H1 (cell line): ENCODE data around the gene ROGDI. TPM values are rescaled to one million over a fixed set of nuclear protein-coding genes. Genes with fewer than 3 reads are reported as not detected.
A peak's percentile ranks its signal among the peaks of the same experiment; 100 is the strongest.

Experiments used
- CTCF ChIA-PET: fragments of 300-600 bp; sonication (Branson Sonifier 250); formaldehyde crosslinking; loops from one replicate; lab custom pipeline; 2021; ENCODE audit not compliant: partially characterized antibody; lab: Charles Lee
- POLR2A ChIA-PET: fragments of 300-600 bp; sonication (Branson Sonifier 250); formaldehyde crosslinking; loops from one replicate; lab custom pipeline; 2021; ENCODE audit warnings: inconsistent platforms; ENCODE audit not compliant: partially characterized antibody; lab: Charles Lee
- DNase-seq, 2 experiments: peaks; one replicate each; pipeline versions ENCODE4 v3.0.0 to v3.0.0-alpha.2; 2010 to 2022; ENCODE audit warnings: low spot score in 2 of 2, low read depth in 1 of 2, mixed read lengths in 1 of 2
- FAIRE-seq: peaks from 2 replicates; lab custom pipeline; 2011; peaks lifted over from hg19 to GRCh38; lab: Jason Lieb, UNC
- H2AFZ ChIP-seq: 2 replicates; pipeline ENCODE4 v1.8.1; 2012; ENCODE audit warnings: low read length, inconsistent platforms
- H2AK5ac ChIP-seq: 2 replicates; pipeline ENCODE4 v1.6.1; 2013; ENCODE audit warnings: low read depth, low read length
- H2BK120ac ChIP-seq: replicated peaks from 2 replicates; pipeline ENCODE3; 2013; ENCODE audit warnings: low read depth, low read length, inconsistent platforms
- H2BK12ac ChIP-seq: 2 replicates; pipeline ENCODE4 v1.6.1; 2013; ENCODE audit warnings: low read depth, low read length
- H2BK15ac ChIP-seq: 2 replicates; pipeline ENCODE4 v1.6.1; 2013; ENCODE audit warnings: low read length
- H2BK20ac ChIP-seq: 2 replicates; pipeline ENCODE4 v1.6.1; 2013; ENCODE audit warnings: low read length
- H2BK5ac ChIP-seq: 2 replicates; pipeline ENCODE4 v1.6.1; 2013; ENCODE audit warnings: low read depth, low read length
- H3K14ac ChIP-seq: 2 replicates; pipeline ENCODE4 v1.6.1; 2013; ENCODE audit warnings: inconsistent platforms; ENCODE audit not compliant: insufficient read length
- H3K18ac ChIP-seq: 2 replicates; pipeline ENCODE4 v1.6.1; 2013; ENCODE audit warnings: low read length; ENCODE audit errors: extremely low read depth
- H3K23ac ChIP-seq: 2 replicates; pipeline ENCODE4 v1.6.1; 2013; ENCODE audit warnings: inconsistent platforms; ENCODE audit not compliant: insufficient read length
- H3K23me2 ChIP-seq: 2 replicates; pipeline ENCODE4 v1.6.1; 2013; ENCODE audit warnings: low read depth, low read length
- H3K27ac ChIP-seq: 2 replicates; pipeline ENCODE4 v1.6.1; 2011; ENCODE audit warnings: low read depth, low read length, inconsistent platforms
- H3K27me3 ChIP-seq, 4 experiments: replicated peaks in 1 of 4; 1 replicate in 1 of 4; 2 replicates in 3 of 4; pipeline versions ENCODE4 v1.6.1 to v1.8.1; 2011 to 2013; ENCODE audit warnings: low read length in 3 of 4, mild to moderate bottlenecking in 3 of 4, inconsistent platforms in 2 of 4, mixed read lengths in 2 of 4, moderate library complexity in 1 of 4; ENCODE audit not compliant: control insufficient read depth in 3 of 4, insufficient read depth in 3 of 4; ENCODE audit errors: extremely low read depth in 1 of 4
- H3K36me3 ChIP-seq, 4 experiments: 2 replicates each; pipeline versions ENCODE4 v1.6.1 to v1.8.1; 2011 to 2013; ENCODE audit warnings: mild to moderate bottlenecking in 4 of 4, low read length in 3 of 4, moderate library complexity in 2 of 4, control low read depth in 1 of 4, inconsistent platforms in 1 of 4; ENCODE audit not compliant: insufficient read depth in 4 of 4, control insufficient read depth in 2 of 4
- H3K4ac ChIP-seq: replicated peaks from 2 replicates; pipeline ENCODE3; 2013; ENCODE audit warnings: low read length, low read depth, mixed read lengths, inconsistent platforms; ENCODE audit not compliant: insufficient read length
- H3K4me1 ChIP-seq, 4 experiments: replicated peaks in 1 of 4; 1 replicate in 1 of 4; 2 replicates in 3 of 4; pipeline versions ENCODE4 v1.6.1 to v1.8.1; 2011 to 2013; ENCODE audit warnings: low read length in 3 of 4, inconsistent platforms in 2 of 4, mixed read lengths in 1 of 4; ENCODE audit not compliant: insufficient read depth in 4 of 4, control insufficient read depth in 3 of 4
- H3K4me2 ChIP-seq, 2 experiments: 2 replicates each; pipeline versions ENCODE4 v1.6.1 to v1.8.1; 2011 to 2013; ENCODE audit warnings: low read depth in 2 of 2, low read length in 2 of 2, control low read depth in 1 of 2, inconsistent platforms in 1 of 2, mild to moderate bottlenecking in 1 of 2; ENCODE audit not compliant: insufficient read depth in 1 of 2
- H3K4me3 ChIP-seq, 4 experiments: fragments of 200-600, 300-600 bp in 1 of 4; sonication (generic), shearing (Covaris generic), sonication (Bioruptor Twin) in 1 of 4; 2 replicates each; pipeline versions ENCODE4 v1.5.1 to v1.8.1; 2011 to 2016; ENCODE audit warnings: low read length in 4 of 4, low read depth in 3 of 4, control low read depth in 2 of 4, inconsistent platforms in 2 of 4, mild to moderate bottlenecking in 2 of 4, mixed read lengths in 1 of 4, moderate library complexity in 1 of 4; ENCODE audit not compliant: insufficient read depth in 2 of 4; ENCODE audit errors: extremely low read depth in 1 of 4
- H3K56ac ChIP-seq: replicated peaks from 2 replicates; pipeline ENCODE3; 2013; ENCODE audit warnings: low read depth, mild to moderate bottlenecking, mixed read lengths, low read length, inconsistent platforms; ENCODE audit not compliant: insufficient read length
- H3K79me1 ChIP-seq: 2 replicates; pipeline ENCODE4 v1.6.1; 2013; ENCODE audit warnings: low read depth, low read length, control low read depth
- H3K79me2 ChIP-seq, 2 experiments: 2 replicates each; pipeline versions ENCODE4 v1.6.1 to v1.8.1; 2012 to 2013; ENCODE audit warnings: low read length in 2 of 2, mild to moderate bottlenecking in 2 of 2, inconsistent platforms in 1 of 2; ENCODE audit not compliant: insufficient read depth in 2 of 2, control insufficient read depth in 1 of 2
- H3K9ac ChIP-seq, 4 experiments: replicated peaks in 1 of 4; 1 replicate in 1 of 4; 2 replicates in 3 of 4; pipeline versions ENCODE4 v1.6.1 to v1.8.1; 2011 to 2013; ENCODE audit warnings: low read depth in 3 of 4, low read length in 3 of 4, control low read depth in 2 of 4, mild to moderate bottlenecking in 2 of 4, moderate library complexity in 2 of 4, inconsistent platforms in 1 of 4; ENCODE audit errors: extremely low read depth in 1 of 4
- H3K9me3 ChIP-seq, 2 experiments: 2 replicates each; pipeline versions ENCODE4 v1.6.1 to v1.8.1; 2012 to 2013; ENCODE audit warnings: mild to moderate bottlenecking in 2 of 2, moderate library complexity in 2 of 2, control low read depth in 1 of 2, inconsistent platforms in 1 of 2, low read depth in 1 of 2, low read length in 1 of 2, mixed read lengths in 1 of 2; ENCODE audit not compliant: insufficient read depth in 2 of 2
- H4K20me1 ChIP-seq, 2 experiments: replicated peaks in 1 of 2; 2 replicates each; pipeline versions ENCODE3 to v1.8.1; 2011 to 2013; ENCODE audit warnings: inconsistent platforms in 2 of 2, low read length in 2 of 2, mild to moderate bottlenecking in 1 of 2; ENCODE audit not compliant: insufficient read depth in 2 of 2, control insufficient read depth in 1 of 2
- H4K5ac ChIP-seq: 2 replicates; pipeline ENCODE4 v1.6.1; 2013; ENCODE audit warnings: low read length, low read depth, mixed read lengths, inconsistent platforms; ENCODE audit not compliant: insufficient read length
- H4K8ac ChIP-seq: 2 replicates; pipeline ENCODE4 v1.8.0; 2013; ENCODE audit warnings: mild to moderate bottlenecking, moderate library complexity, low read length, inconsistent platforms; ENCODE audit not compliant: insufficient read depth; ENCODE audit errors: extremely low read depth
- H4K91ac ChIP-seq: replicated peaks from 2 replicates; pipeline ENCODE3; 2013; ENCODE audit warnings: low read length, mixed read lengths, inconsistent platforms; ENCODE audit not compliant: insufficient read length
- ASH2L ChIP-seq: fragments of 200-600, 300-600 bp; sonication (generic); IDR thresholded peaks from one replicate; pipeline ENCODE4 v1.7.1; 2017; ENCODE audit warnings: low read length
- JUND ChIP-seq: IDR thresholded peaks from 2 replicates; pipeline ENCODE4 v1.6.1; 2011; ENCODE audit warnings: mild to moderate bottlenecking, improper control_type of control experiment, low read length
- MAX ChIP-seq: IDR thresholded peaks from 2 replicates; pipeline ENCODE4 v1.6.1; 2012; ENCODE audit warnings: inconsistent platforms
- PHF8 ChIP-seq: fragments of 200-600 bp; sonication (generic); conservative IDR thresholded peaks from 2 replicates; pipeline ENCODE4 v1.7.1; 2012; ENCODE audit warnings: low read depth, mild to moderate bottlenecking, inconsistent platforms, low read length, moderate library complexity
- POLR2AphosphoS5 ChIP-seq: IDR thresholded peaks from 2 replicates; pipeline ENCODE4 v1.6.1; 2011; ENCODE audit warnings: low read depth, low read length
- SAP30 ChIP-seq: fragments of 300-600 bp; sonication (generic); IDR thresholded peaks from 2 replicates; pipeline ENCODE4 v1.7.1; 2012; ENCODE audit warnings: low read length, moderate library complexity, mild to moderate bottlenecking, inconsistent platforms; ENCODE audit not compliant: insufficient read depth, insufficient replicate concordance
- SIN3A ChIP-seq, 2 experiments: IDR thresholded peaks in 1 of 2; conservative IDR thresholded peaks in 1 of 2; 2 replicates each; pipeline ENCODE4 v1.6.1; 2011 to 2012; ENCODE audit warnings: low read length in 2 of 2, improper control_type of control experiment in 1 of 2, low read depth in 1 of 2, mild to moderate bottlenecking in 1 of 2
- WGBS, 2 experiments: shearing (Covaris generic) in 1 of 2; methylation state at CpG; one replicate each; pipeline versions ENCODE4 v1.1.6 to v1.1.7; 2013 to 2015; ENCODE audit warnings: low lambda C conversion rate in 2 of 2, mixed read lengths in 2 of 2, inconsistent platforms in 1 of 2, low coverage in 1 of 2, missing lambda C conversion rate in 1 of 2; ENCODE audit not compliant: insufficient replicate concordance in 2 of 2, insufficient coverage in 1 of 2, insufficient read length in 1 of 2; ENCODE audit errors: extremely low coverage in 1 of 2, missing lambda C conversion rate in 1 of 2; 5-methylcytosine and 5-hydroxymethylcytosine counted together
- long read RNA-seq, 2 experiments: library from RNA in 1 of 2; library from capped mRNA in 1 of 2; stranded (forward); transcript quantifications; one replicate each; pipeline ENCODE4 v2.0.0, GENCODE V29; 2021; ENCODE audit warnings: inconsistent platforms in 1 of 2
- polyA minus RNA-seq, 3 experiments: library from RNA; depleted of rRNA, polyadenylated mRNA; stranded (reverse); fragments of >200 nt; gene quantifications; 1 replicate in 2 of 3; 2 replicates in 1 of 3; pipeline ENCODE4 v1.2.3, GENCODE V29; 2011
- polyA plus RNA-seq, 7 experiments: library from polyadenylated mRNA; depleted of rRNA in 3 of 7; stranded (reverse) in 5 of 7; unstranded in 2 of 7; fragments of >200 nt in 5 of 7; fragments of 200-250 nt in 2 of 7; gene quantifications; 1 replicate in 5 of 7; 2 replicates in 1 of 7; 4 replicates in 1 of 7; pipeline versions ENCODE4 v1.2.1 to v1.2.3, GENCODE V29; 2011 to 2013; ENCODE audit warnings: missing spikeins in 2 of 7, mixed read lengths in 2 of 7
- total RNA-seq: library from RNA; stranded (reverse); fragmentation: NEBNext Ultra II Directional; extraction: Animal tissue kit (Norgen Biotek cat#: 25700); gene quantifications from 2 replicates; pipeline ENCODE4 v1.2.1, GENCODE V29; 2021

Gene ROGDI, protein sequence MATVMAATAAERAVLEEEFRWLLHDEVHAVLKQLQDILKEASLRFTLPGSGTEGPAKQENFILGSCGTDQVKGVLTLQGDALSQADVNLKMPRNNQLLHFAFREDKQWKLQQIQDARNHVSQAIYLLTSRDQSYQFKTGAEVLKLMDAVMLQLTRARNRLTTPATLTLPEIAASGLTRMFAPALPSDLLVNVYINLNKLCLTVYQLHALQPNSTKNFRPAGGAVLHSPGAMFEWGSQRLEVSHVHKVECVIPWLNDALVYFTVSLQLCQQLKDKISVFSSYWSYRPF
- 27.4 and 29.9 TPM in 2 replicates for total RNA-seq
- 68.4 and 95.2 TPM in 2 replicates for polyA plus RNA-seq (2011; rRNA removed)
- 63.2 TPM for polyA plus RNA-seq (2011; cell fraction: cytosol; rRNA removed)
- polyA plus RNA-seq (2011; cell fraction: nucleus; rRNA removed), result 94.1 TPM
- polyA plus RNA-seq (2012, experiment 1 of 2), result 27.1 to 42.0 TPM (median 38.4 TPM) in 4 replicates
- 28.0 TPM for polyA plus RNA-seq (2012, experiment 2 of 2)
- polyA plus RNA-seq (2013, experiment 1 of 2), result 32.4 TPM
- polyA plus RNA-seq (2013, experiment 2 of 2), result 30.8 TPM
- polyA minus RNA-seq (2011; rRNA and poly(A)+ RNA removed), result 15.0 and 18.9 TPM in 2 replicates
- 20.2 TPM for polyA minus RNA-seq (2011; cell fraction: cytosol; rRNA and poly(A)+ RNA removed)
- 20.7 TPM for polyA minus RNA-seq (2011; cell fraction: nucleus; rRNA and poly(A)+ RNA removed)
- long read RNA-seq, experiment 1, partial matches to known transcripts, result 3 of 12 reads
- long read RNA-seq, experiment 1, other reads (novel, unspliced or antisense), result 7 of 12 reads
- long read RNA-seq, experiment 2, partial matches to known transcripts, result 1 of 3 reads
- long read RNA-seq, experiment 2, other reads (novel, unspliced or antisense), result 2 of 3 reads

DNA sequence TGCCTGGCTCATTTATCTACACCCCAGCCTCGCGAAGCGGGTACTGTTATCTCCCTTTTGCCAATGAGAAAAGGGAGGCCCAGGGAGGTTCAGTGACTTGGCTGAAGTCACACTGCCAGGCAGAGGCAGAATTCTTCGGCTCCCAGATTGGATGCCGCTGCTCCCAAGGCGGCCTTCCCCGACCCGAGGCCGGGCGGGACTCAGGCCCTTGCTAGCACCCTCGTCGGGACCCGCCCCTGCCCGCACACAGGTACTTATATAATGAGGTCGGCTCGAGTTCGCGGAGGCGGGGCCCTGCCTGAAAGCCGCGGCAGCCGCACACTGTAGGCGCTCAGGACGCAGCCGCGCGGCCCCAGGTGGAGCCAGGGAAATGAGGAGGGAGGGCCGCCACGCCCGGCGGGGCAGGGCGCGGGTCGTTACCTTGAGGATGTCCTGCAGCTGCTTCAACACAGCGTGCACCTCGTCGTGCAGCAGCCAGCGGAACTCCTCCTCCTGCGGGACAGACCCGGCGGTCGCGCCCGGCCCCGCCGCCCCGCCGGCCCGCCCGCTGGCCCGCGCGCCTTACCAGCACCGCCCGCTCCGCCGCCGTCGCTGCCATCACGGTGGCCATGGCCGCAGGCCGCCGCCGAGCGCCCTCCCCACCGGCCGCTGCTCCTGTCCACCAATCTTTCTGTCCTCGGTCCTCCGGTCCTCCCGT, at the start of gene ROGDI:
Gene ROGDI, minus strand, starts transcription at position 672 of the 697 bp plus-strand sequence. Its CDS starts 62 bp downstream, at position 610.
- no peak within 1 kb of the TSS for H2BK20ac ChIP-seq
- H4K91ac ChIP-seq, result no peak within 1 kb of the TSS
- peak within 1 kb of the TSS; percentile 73 for H4K5ac ChIP-seq
- no peak within 1 kb of the TSS for H2BK120ac ChIP-seq
- H4K8ac ChIP-seq, result peak within 1 kb of the TSS; percentile 96
- peak within 1 kb of the TSS; percentile 87 for H3K18ac ChIP-seq
- H4K20me1 ChIP-seq, result peaks cover 0 to 7% of the 10 kb centered on the region in 2 experiments
- ChIA-PET POLR2A (interaction anchor here (1.0 to 2.9 kb wide), 17 partner anchors 7 to 116 kb away, joined by 3 to 21 read pairs (median 4); partner anchors contain the start of genes ANKS3, DNAAF8, NUDT16L1 and SEPTIN12), CTCF (no interaction called here)
- H3K4ac ChIP-seq, result no peak within 1 kb of the TSS
- WGBS, 2 experiments, result 4% methylated on average over 28 of the region's 70 CpGs; no CpG with 5 or more reads in 1 of the 2 experiments
- no peak within 1 kb of the TSS for H3K23ac ChIP-seq
- H3K14ac ChIP-seq, result no peak within 1 kb of the TSS
- H3K9me3 ChIP-seq, result no peaks in the 10 kb centered on the region
- no peak within 1 kb of the TSS for H2BK15ac ChIP-seq
- peak within 1 kb of the TSS; percentile 67 to 92 for H3K4me2 ChIP-seq
- peak; percentile 70 to 88 for DNase-seq
- peak within 1 kb of the TSS; percentile 90; the same call in 1 of the 2 replicates for H2BK5ac ChIP-seq
- H3K4me3 ChIP-seq, result peak within 1 kb of the TSS; percentile 63 to 82 (median 78)
- H3K27ac ChIP-seq, result peak within 1 kb of the TSS; percentile 70
- peak within 1 kb of the TSS; percentile 75; the same call in 1 of the 2 replicates for H2BK12ac ChIP-seq
- H3K56ac ChIP-seq, result no peak within 1 kb of the TSS
- peak within 1 kb of the TSS; percentile 56 to 84 (median 68); a peak in 6 of 7 replicates for H3K9ac ChIP-seq
- no peaks in the 10 kb centered on the region for H3K79me1 ChIP-seq
- peaks cover 0 to 14% (median 8%) of the 10 kb centered on the region in 4 experiments; a peak in 4 of 7 replicates for H3K4me1 ChIP-seq
- H2AK5ac ChIP-seq, result no peak within 1 kb of the TSS
- H3K23me2 ChIP-seq, result peaks cover 8% of the 10 kb centered on the region; the same call in 1 of the 2 replicates
- no peaks in the 10 kb centered on the region for H3K79me2 ChIP-seq
- no peaks in the 10 kb centered on the region for H3K27me3 ChIP-seq
- H2AFZ ChIP-seq, result 0 out of 2 replicates have a peak within 1 kb of the TSS, but pooled peaks have one; percentile 21
- H3K36me3 ChIP-seq, result peaks cover 0 to 18% (median 6%) of the 10 kb centered on the region in 4 experiments; a peak in 6 of 8 replicates
- FAIRE-seq, result no peak
- TF ChIP-seq SIN3A (conservative IDR thresholded peaks at IDR 0.05 in 1 of 2, IDR thresholded peaks at IDR 0.05 in 1 of 2; ENCODE audit: low read depth in 1 of 2, low read length in 2 of 2) (peak; percentile 13 to 43; a peak in 1 of 4 replicates), PHF8 (0 out of 2 replicates have a peak, but pooled peaks have one; percentile 53), POLR2AphosphoS5 (peak; percentile 43; the same call in 1 of the 2 replicates), JUND (no peak), ASH2L (peak; percentile 72), MAX (no peak), SAP30 (peak; percentile 52)
